Tibial artery (tissue), 4 donors: ENCODE measurements around the gene FRMD5.
"Not testable (repeated sequence)": the region's sequence is repeated elsewhere in the genome, so short reads cannot be mapped to it uniquely, and the experiment has no call there.

Experiments
- DNase-seq, 2 donors: peaks; one replicate each; pipeline ENCODE4 v3.0.0-alpha.2; 2019
- H3K27ac ChIP-seq, 2 donors: fragments of 200-600 bp; sonication (generic) in 1 of 2; 1 replicate in 1 of 2; 2 replicates in 1 of 2; pipeline ENCODE4 v1.5.1; 2018 to 2019; ENCODE audit warnings: mild to moderate bottlenecking in 1 of 2
- H3K27me3 ChIP-seq, 2 donors: fragments of 200-600 bp; sonication (generic) in 1 of 2; one replicate each; pipeline versions ENCODE4 v1.5.1 to v1.6.0; 2016 to 2019
- H3K36me3 ChIP-seq, 3 donors: fragments of 200-600 bp; sonication (generic) in 2 of 3; one replicate each; pipeline ENCODE4 v1.5.1; 2016 to 2019; ENCODE audit warnings: mild to moderate bottlenecking in 2 of 3
- H3K4me1 ChIP-seq, 4 donors: fragments of 200-600 bp; sonication (generic) in 2 of 4; 1 replicate in 3 of 4; 2 replicates in 1 of 4; pipeline ENCODE4 v1.5.1; 2016 to 2019
- H3K4me3 ChIP-seq, 2 donors: fragments of 200-600 bp; sonication (generic) in 1 of 2; 1 replicate in 1 of 2; 2 replicates in 1 of 2; pipeline ENCODE4 v1.5.1; 2018 to 2019; ENCODE audit warnings: mild to moderate bottlenecking in 2 of 2
- H3K9me3 ChIP-seq, 3 donors: fragments of 200-600 bp; sonication (generic) in 1 of 3; one replicate each; pipeline ENCODE4 v1.5.1; 2016 to 2019
- CTCF ChIP-seq, 2 experiments: fragments of 200-600 bp in 1 of 2; fragments of 450-650 bp in 1 of 2; IDR thresholded peaks; one replicate each; pipeline ENCODE4 v1.5.1; 2017 to 2019; ENCODE audit warnings: antibody characterized with exemption in 2 of 2, mild to moderate bottlenecking in 1 of 2, moderate library complexity in 1 of 2
- intact Hi-C: fragments of 100-400 bp; cut with DNase I; formaldehyde crosslinking; loops from one replicate; pipeline ENCODE4 v1.15.0; 2023; ENCODE audit warnings: low total_unique reads

Gene FRMD5

GRCh38 chr15:44038755-44039191, 156.3 kb downstream of the FRMD5 start:
- H3K4me1 ChIP-seq = peaks cover 0 to 16% (median 8%) of the 10 kb centered on the region in 4 donors
- no peaks in the 10 kb centered on the region for H3K9me3 ChIP-seq
- peaks cover 0 to 10% of the 10 kb centered on the region in 2 donors for H3K27me3 ChIP-seq
- no peaks in the 10 kb centered on the region for H3K36me3 ChIP-seq
- no peak overlapping the region for H3K27ac ChIP-seq
- no peak for TF ChIP-seq CTCF (IDR thresholded peaks at IDR 0.05)
- no peak overlapping the region for H3K4me3 ChIP-seq
- DNase-seq = no peak
- intact Hi-C loops = no loop called here

- peaks cover 0 to 10% of the 10 kb centered on the region in 2 donors for H3K27me3 ChIP-seq
- H3K9me3 ChIP-seq = no peaks in the 10 kb centered on the region
- no peak overlapping the region for H3K27ac ChIP-seq
- TF ChIP-seq CTCF (IDR thresholded peaks at IDR 0.05) = no peak
- DNase-seq = no peak
- intact Hi-C loops = no loop called here
- H3K36me3 ChIP-seq = no peaks in the 10 kb centered on the region
- no peak overlapping the region for H3K4me3 ChIP-seq
- peaks cover 0 to 16% (median 8%) of the 10 kb centered on the region in 4 donors for H3K4me1 ChIP-seq
Measured at GRCh38 chr15:44035781-44036699, 159.0 kb downstream of the FRMD5 start.

- Histone ChIP-seq H3K9me3 (no peaks in the 10 kb centered on the region), H3K27me3 (peaks cover 0 to 10% of the 10 kb centered on the region in 2 donors), H3K27ac (no peak overlapping the region), H3K36me3 (no peaks in the 10 kb centered on the region), H3K4me1 (peaks cover 0 to 16% (median 8%) of the 10 kb centered on the region in 4 donors), H3K4me3 (no peak overlapping the region)
- no peak for TF ChIP-seq CTCF (IDR thresholded peaks at IDR 0.05)
- intact Hi-C loops = no loop called here
- peak in 1 of 2 donors; percentile 25 for DNase-seq
Measured at GRCh38 chr15:44034933-44035624, 160.0 kb downstream of the FRMD5 start.

- Histone ChIP-seq H3K27ac (no peak overlapping the region), H3K4me1 (peaks cover 0 to 16% (median 8%) of the 10 kb centered on the region in 4 donors), H3K27me3 (peaks cover 0 to 8% of the 10 kb centered on the region in 2 donors), H3K36me3 (no peaks in the 10 kb centered on the region), H3K4me3 (no peak overlapping the region), H3K9me3 (no peaks in the 10 kb centered on the region)
- TF ChIP-seq CTCF (IDR thresholded peaks at IDR 0.05) = no peak
- intact Hi-C loops = no loop called here
- DNase-seq = no peak
Measured at GRCh38 chr15:44034334-44034733, 160.7 kb downstream of the FRMD5 start.

GRCh38 chr15:44033894-44034293, 161.2 kb downstream of the FRMD5 start:
- no peaks in the 10 kb centered on the region for H3K36me3 ChIP-seq
- no peaks in the 10 kb centered on the region for H3K9me3 ChIP-seq
- H3K4me3 ChIP-seq = no peak overlapping the region
- no peak overlapping the region for H3K27ac ChIP-seq
- peaks cover 0 to 4% of the 10 kb centered on the region in 2 donors for H3K27me3 ChIP-seq
- H3K4me1 ChIP-seq = peaks cover 0 to 16% (median 8%) of the 10 kb centered on the region in 4 donors
- no peak for TF ChIP-seq CTCF (IDR thresholded peaks at IDR 0.05)
- intact Hi-C loops = no loop called here
- peak in 1 of 2 donors; percentile 21 for DNase-seq

GRCh38 chr15:44032820-44033219, 162.3 kb downstream of the FRMD5 start:
- H3K36me3 ChIP-seq, intact Hi-C loops, H3K4me3 ChIP-seq, H3K27me3 ChIP-seq, DNase-seq, H3K9me3 ChIP-seq, H3K27ac ChIP-seq: not testable (repeated sequence)
- H3K4me1 ChIP-seq = peaks cover 0 to 16% (median 8%) of the 10 kb centered on the region in 4 donors
